OCI-LY7 (cell line): Measurements from ENCODE around the gene UGCG. TPM values are rescaled to one million over a fixed set of nuclear protein-coding genes. Genes with fewer than 3 reads are reported as not detected.

Experiments
- BruUV-seq: library from RNA; stranded (reverse); fragments of 400-500 nt; replicated peaks from 2 replicates; lab custom pipeline; 2021; lab: Mats Ljungman, UMichigan
- CTCF ChIA-PET: fragments of 300-600 bp; sonication (Branson Sonifier 250); formaldehyde crosslinking; loops from one replicate; lab custom pipeline; 2022; ENCODE audit warnings: antibody characterized with exemption; ENCODE audit not compliant: unreplicated experiment; lab: Charles Lee
- POLR2A ChIA-PET: fragments of 300-600 bp; sonication (Branson Sonifier 250); formaldehyde crosslinking; loops from one replicate; lab custom pipeline; 2022; ENCODE audit warnings: antibody characterized with exemption; lab: Charles Lee
- DNase-seq: peaks from one replicate; pipeline ENCODE4 v3.0.0-alpha.2; 2015; ENCODE audit warnings: low spot score
- H2AFZ ChIP-seq: fragments of 200-600 bp; sonication (generic), shearing (Covaris generic); 2 replicates; pipeline ENCODE4 v1.6.1; 2014; ENCODE audit warnings: mild to moderate bottlenecking, antibody characterized with exemption, low read length, moderate library complexity
- H3K27ac ChIP-seq: fragments of 200-600 bp; sonication (generic); 2 replicates; pipeline ENCODE4 v1.5.1; 2014; ENCODE audit warnings: mixed run types, low read depth, mild to moderate bottlenecking, moderate library complexity, low read length, inconsistent platforms; ENCODE audit not compliant: poor library complexity, severe bottlenecking
- H3K36me3 ChIP-seq: fragments of 200-600 bp; sonication (generic); 2 replicates; pipeline ENCODE4 v1.6.1; 2014; ENCODE audit warnings: mild to moderate bottlenecking, antibody characterized with exemption, low read length, moderate library complexity, mixed read lengths; ENCODE audit not compliant: insufficient read depth
- H3K4me1 ChIP-seq: fragments of 200-600 bp; sonication (generic); 2 replicates; pipeline ENCODE4 v1.5.1; 2014; ENCODE audit warnings: mild to moderate bottlenecking, low read length; ENCODE audit not compliant: insufficient read depth, poor library complexity, severe bottlenecking
- H3K4me2 ChIP-seq: fragments of 200-600 bp; sonication (generic); 2 replicates; pipeline ENCODE4 v1.6.1; 2014; ENCODE audit warnings: mild to moderate bottlenecking, low read length
- H3K4me3 ChIP-seq: fragments of 200-600 bp; sonication (generic); 2 replicates; pipeline ENCODE4 v1.5.1; 2014; ENCODE audit warnings: mild to moderate bottlenecking, low read depth, low read length; ENCODE audit not compliant: poor library complexity, severe bottlenecking
- H3K79me2 ChIP-seq: fragments of 200-600 bp; sonication (generic); 2 replicates; pipeline ENCODE4 v1.6.1; 2016; ENCODE audit warnings: low read depth, mild to moderate bottlenecking, low read length, moderate library complexity, mixed read lengths; ENCODE audit not compliant: insufficient read depth
- H3K9me2 ChIP-seq: fragments of 200-600 bp; sonication (generic); 2 replicates; pipeline ENCODE4 v1.6.1; 2016; ENCODE audit warnings: mild to moderate bottlenecking, low read length, mixed read lengths; ENCODE audit not compliant: insufficient read depth
- H3K9me3 ChIP-seq: fragments of 200-600 bp; sonication (generic); 2 replicates; pipeline ENCODE4 v1.6.1; 2014; ENCODE audit warnings: mild to moderate bottlenecking, mixed run types, low read length, mixed read lengths
- H4K20me1 ChIP-seq: fragments of 200-600 bp; sonication (generic); 2 replicates; pipeline ENCODE4 v1.6.1; 2014; ENCODE audit warnings: mild to moderate bottlenecking, antibody characterized with exemption, low read length, moderate library complexity, mixed read lengths; ENCODE audit not compliant: insufficient read depth
- CTCF ChIP-seq: fragments of 200-600 bp; sonication (generic); conservative IDR thresholded peaks from 2 replicates; pipeline ENCODE4 v1.5.1; 2014; ENCODE audit warnings: mild to moderate bottlenecking, antibody characterized with exemption, low read length, moderate library complexity, mixed read lengths
- EZH2phosphoT487 ChIP-seq: fragments of 200-600 bp; sonication (generic); IDR thresholded peaks from 2 replicates; pipeline ENCODE4 v1.6.1; 2018; ENCODE audit warnings: low read depth, borderline replicate concordance, mild to moderate bottlenecking, mixed run types, antibody characterized with exemption, low read length, moderate library complexity, mixed read lengths
- intact Hi-C: fragments of 100-400 bp; cut with micrococcal nuclease; formaldehyde crosslinking; loops from one replicate; pipeline ENCODE4 v1.10.0; 2022; ENCODE audit not compliant: unreplicated experiment
- total RNA-seq, 2 experiments: library from RNA; depleted of rRNA in 1 of 2; stranded (reverse); fragments of >200 nt in 1 of 2; shearing (Covaris generic) in 1 of 2; gene quantifications; 2 replicates each; pipeline ENCODE4 v1.2.3, GENCODE V29; 2014 to 2022

The UGCG gene
- total RNA-seq, 2 experiments from 2014 or later, result 12.9 to 14.7 TPM

GRCh38 chr9:111961575-111961974 lies 65.0 kb downstream of the UGCG start:
- POLR2A ChIA-PET, result interaction anchor here (0.5 kb wide), 1 partner anchor 222 kb away, joined by 3 read pairs; no protein-coding TSS in a partner anchor
- CTCF ChIA-PET, result no interaction called here
- no peaks in the 10 kb centered on the region for H3K36me3 ChIP-seq
- H3K27ac ChIP-seq, result no peak overlapping the region
- H3K79me2 ChIP-seq, result no peaks in the 10 kb centered on the region
- intact Hi-C loops, result no loop called here
- H3K4me2 ChIP-seq, result no peak overlapping the region
- no peak for DNase-seq
- TF ChIP-seq CTCF (no peak), EZH2phosphoT487 (no peak)
- no peak overlapping the region for H3K4me3 ChIP-seq
- no TSS peak for BruUV-seq
- H4K20me1 ChIP-seq, result no peaks in the 10 kb centered on the region
- no peaks in the 10 kb centered on the region for H3K9me3 ChIP-seq
- H3K4me1 ChIP-seq, result peaks cover 9% of the 10 kb centered on the region
- H3K9me2 ChIP-seq, result no peaks in the 10 kb centered on the region
- H2AFZ ChIP-seq, result no peak overlapping the region

- H3K4me2 ChIP-seq, result no peak overlapping the region
- H2AFZ ChIP-seq, result no peak overlapping the region
- peaks cover 9% of the 10 kb centered on the region for H3K4me1 ChIP-seq
- no TSS peak for BruUV-seq
- no peak overlapping the region for H3K4me3 ChIP-seq
- intact Hi-C loops, result no loop called here
- H3K36me3 ChIP-seq, result no peaks in the 10 kb centered on the region
- no peak for DNase-seq
- TF ChIP-seq EZH2phosphoT487 (no peak), CTCF (no peak)
- ChIA-PET CTCF (no interaction called here), POLR2A (interaction anchor here (0.5 kb wide), 1 partner anchor 222 kb away, joined by 3 read pairs; no protein-coding TSS in a partner anchor)
- no peaks in the 10 kb centered on the region for H3K9me2 ChIP-seq
- H3K79me2 ChIP-seq, result no peaks in the 10 kb centered on the region
- no peak overlapping the region for H3K27ac ChIP-seq
- no peaks in the 10 kb centered on the region for H3K9me3 ChIP-seq
- H4K20me1 ChIP-seq, result no peaks in the 10 kb centered on the region
These were observed 65.4 kb downstream of the UGCG start for GRCh38 chr9:111962021-111962420.

- Histone ChIP-seq H3K27ac (no peak overlapping the region), H3K9me2 (no peaks in the 10 kb centered on the region), H3K4me3 (no peak overlapping the region), H4K20me1 (no peaks in the 10 kb centered on the region), H3K4me1 (no peaks in the 10 kb centered on the region), H3K9me3 (no peaks in the 10 kb centered on the region), H3K79me2 (no peaks in the 10 kb centered on the region), H3K36me3 (no peaks in the 10 kb centered on the region), H3K4me2 (no peak overlapping the region), H2AFZ (no peak overlapping the region)
- TF ChIP-seq CTCF (no peak), EZH2phosphoT487 (no peak)
- CTCF ChIA-PET, result no interaction called here
- intact Hi-C loops, result no loop called here
- POLR2A ChIA-PET, result interaction anchor here (1.0 kb wide), 1 partner anchor 9 kb away, joined by 4 read pairs; no protein-coding TSS in a partner anchor
- BruUV-seq, result no TSS peak
- DNase-seq, result no peak
These were observed 67.4 kb downstream of the UGCG start for GRCh38 chr9:111963995-111964394.
